Testis (tissue), 3 donors: ENCODE data around the gene VPS25. TPM values are rescaled to one million over a fixed set of nuclear protein-coding genes. Genes with fewer than 3 reads are reported as not detected.
"Not testable (repeated sequence)": the region's sequence is repeated elsewhere in the genome, so short reads cannot be mapped to it uniquely, and the experiment has no call there.

ENCODE experiments used
- DNase-seq: peaks from one replicate; pipeline ENCODE4 v3.0.0-alpha.2; 2019
- H3K27ac ChIP-seq, 2 donors: fragments of 200-600 bp; sonication (generic); one replicate each; pipeline ENCODE4 v1.5.1; 2019
- H3K27me3 ChIP-seq: fragments of 200-600 bp; sonication (generic); one replicate; pipeline ENCODE4 v1.5.1; 2019
- H3K36me3 ChIP-seq: fragments of 200-600 bp; sonication (generic); one replicate; pipeline ENCODE4 v1.5.1; 2017; ENCODE audit warnings: low read depth; ENCODE audit errors: missing control alignments
- H3K4me1 ChIP-seq: fragments of 200-600 bp; sonication (generic); one replicate; pipeline ENCODE4 v1.5.1; 2019
- H3K4me3 ChIP-seq, 2 donors: fragments of 200-600 bp; sonication (generic); one replicate each; pipeline ENCODE4 v1.5.1; 2017 to 2019
- H3K9me3 ChIP-seq: fragments of 200-600 bp; sonication (generic); one replicate; pipeline ENCODE4 v1.5.1; 2017
- POLR2A ChIP-seq: fragments of 450-650 bp; IDR thresholded peaks from one replicate; pipeline ENCODE4 v1.6.1; 2017; ENCODE audit warnings: antibody characterized with exemption, mild to moderate bottlenecking, moderate library complexity
- WGBS, 2 donors: methylation state at CpG; one replicate each; pipeline ENCODE4 v1.1.5; 2018; 5-methylcytosine and 5-hydroxymethylcytosine counted together
- intact Hi-C: fragments of 100-400 bp; cut with DNase I; formaldehyde crosslinking; loops from one replicate; pipeline ENCODE4 v1.15.1; 2023; ENCODE audit warnings: low total_unique reads
- polyA plus RNA-seq: library from polyadenylated mRNA; stranded (reverse); fragments of 350-450 nt; fragmentation: Illumina TruSeq; extraction: RNeasy Lipid Tissue Mini Kit (QIAGEN cat#74804); gene quantifications from one replicate; pipeline ENCODE4 v1.2.3, GENCODE V29; 2014; ENCODE audit warnings: low read depth, low replicate concordance; ENCODE audit not compliant: insufficient read depth
- total RNA-seq, 2 donors: library from RNA; depleted of rRNA; stranded (reverse); fragments of >200 nt; gene quantifications; one replicate each; pipeline ENCODE4 v1.2.3, GENCODE V29; 2016
- TF ChIP-seq, protein P1 (sequence below), 3 experiments: fragments of 450-650 bp in 2 of 3; fragments of 200-600 bp in 1 of 3; sonication (generic) in 1 of 3; IDR thresholded peaks; one replicate each; pipeline ENCODE4 v1.5.1; 2016 to 2019; ENCODE audit warnings: antibody characterized with exemption in 3 of 3, mild to moderate bottlenecking in 2 of 3, moderate library complexity in 1 of 3

VPS25 gene
- total and polyA plus RNA-seq, 3 donors from 2014 or later = 48.3 to 64.1 (median 51.8) TPM

DNA sequence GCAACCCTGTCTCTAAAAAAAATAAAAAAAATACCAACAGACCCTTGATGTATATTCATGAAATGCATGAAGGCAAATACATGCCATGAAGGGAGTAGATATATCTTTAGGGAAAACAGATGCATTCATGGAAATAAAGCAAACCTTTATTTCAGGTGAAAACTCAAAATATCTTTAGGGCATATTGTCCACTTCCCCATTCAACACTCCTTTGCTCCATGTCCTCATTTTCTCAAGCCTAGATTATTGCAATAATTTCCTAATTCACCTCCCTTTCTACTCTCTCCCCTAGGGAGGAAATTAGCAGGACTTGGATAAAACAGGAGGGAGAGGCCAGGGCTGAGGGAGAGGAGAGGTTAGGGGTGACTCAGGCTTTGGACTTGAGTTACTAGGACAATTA, 5.7 kb upstream of the VPS25 start:
- Histone ChIP-seq H3K9me3 (no peaks in the 10 kb centered on the region), H3K36me3 (no peaks in the 10 kb centered on the region), H3K27me3 (no peaks in the 10 kb centered on the region), H3K27ac (no peak overlapping the region), H3K4me3 (no peak overlapping the region), H3K4me1 (peaks cover 4% of the 10 kb centered on the region)
- intact Hi-C loops = no loop called here
- no peak for DNase-seq
- TF ChIP-seq, protein P1, sequence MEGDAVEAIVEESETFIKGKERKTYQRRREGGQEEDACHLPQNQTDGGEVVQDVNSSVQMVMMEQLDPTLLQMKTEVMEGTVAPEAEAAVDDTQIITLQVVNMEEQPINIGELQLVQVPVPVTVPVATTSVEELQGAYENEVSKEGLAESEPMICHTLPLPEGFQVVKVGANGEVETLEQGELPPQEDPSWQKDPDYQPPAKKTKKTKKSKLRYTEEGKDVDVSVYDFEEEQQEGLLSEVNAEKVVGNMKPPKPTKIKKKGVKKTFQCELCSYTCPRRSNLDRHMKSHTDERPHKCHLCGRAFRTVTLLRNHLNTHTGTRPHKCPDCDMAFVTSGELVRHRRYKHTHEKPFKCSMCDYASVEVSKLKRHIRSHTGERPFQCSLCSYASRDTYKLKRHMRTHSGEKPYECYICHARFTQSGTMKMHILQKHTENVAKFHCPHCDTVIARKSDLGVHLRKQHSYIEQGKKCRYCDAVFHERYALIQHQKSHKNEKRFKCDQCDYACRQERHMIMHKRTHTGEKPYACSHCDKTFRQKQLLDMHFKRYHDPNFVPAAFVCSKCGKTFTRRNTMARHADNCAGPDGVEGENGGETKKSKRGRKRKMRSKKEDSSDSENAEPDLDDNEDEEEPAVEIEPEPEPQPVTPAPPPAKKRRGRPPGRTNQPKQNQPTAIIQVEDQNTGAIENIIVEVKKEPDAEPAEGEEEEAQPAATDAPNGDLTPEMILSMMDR (IDR thresholded peaks at IDR 0.05) = no peak
- TF ChIP-seq POLR2A = no peak

GRCh38 chr17:42768006-42768405, 5.2 kb upstream of the VPS25 start:
- H3K27ac ChIP-seq, intact Hi-C loops, H3K27me3 ChIP-seq, H3K9me3 ChIP-seq, DNase-seq, H3K4me1 ChIP-seq, H3K4me3 ChIP-seq, H3K36me3 ChIP-seq: not testable (repeated sequence)
- 52 to 63% methylated on average over 9 of the region's 9 CpGs for WGBS, 2 donors

DNA sequence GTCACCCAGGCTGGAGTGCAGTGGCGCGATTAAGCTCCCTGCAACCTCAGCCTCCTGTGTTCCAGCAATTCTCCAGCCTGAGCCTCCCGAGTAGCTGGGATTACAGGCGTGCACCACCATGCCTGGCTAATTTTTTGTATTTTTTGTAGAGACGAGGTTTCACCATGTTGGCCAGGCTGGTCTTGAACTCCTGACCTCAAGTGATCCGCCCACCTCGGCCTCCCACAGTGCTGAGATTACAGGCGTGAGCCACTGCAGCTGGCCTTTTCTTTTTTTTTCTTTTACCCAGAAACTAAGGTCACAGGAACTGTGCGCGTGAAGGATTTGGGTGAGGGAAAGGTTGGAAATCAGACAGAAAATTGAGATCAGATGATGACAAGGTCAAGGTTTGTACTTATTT, 3.3 kb upstream of the VPS25 start:
- H3K4me1 ChIP-seq, intact Hi-C loops, H3K4me3 ChIP-seq, H3K36me3 ChIP-seq, DNase-seq, H3K27me3 ChIP-seq, H3K9me3 ChIP-seq, H3K27ac ChIP-seq: not testable (repeated sequence)
- 56 to 70% methylated on average over 10 of the region's 10 CpGs for WGBS, 2 donors

DNA sequence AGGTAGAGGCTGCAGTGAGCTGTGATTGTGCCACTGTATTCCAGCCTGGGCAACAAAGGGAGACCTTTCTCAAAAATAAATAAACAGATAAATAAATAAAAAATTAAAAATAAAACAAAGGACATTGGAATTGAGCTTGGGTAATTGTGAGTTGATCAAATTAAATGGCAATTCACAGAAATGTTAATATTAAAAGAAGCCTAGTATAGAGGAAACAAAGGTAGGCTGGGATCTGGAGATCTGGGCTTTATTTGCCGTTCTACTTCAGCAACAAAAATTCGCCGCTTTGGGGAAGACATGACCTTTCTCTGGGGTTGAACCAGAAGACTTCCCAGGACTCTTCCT, 332 bp upstream of the VPS25 start:
- intact Hi-C loops = no loop called here
- no peaks in the 10 kb centered on the region for H3K9me3 ChIP-seq
- H3K27me3 ChIP-seq = no peaks in the 10 kb centered on the region
- no peaks in the 10 kb centered on the region for H3K36me3 ChIP-seq
- no peak for DNase-seq
- H3K4me3 ChIP-seq = peak overlapping the region; percentile 76 to 81
- TF ChIP-seq, protein P1 (IDR thresholded peaks at IDR 0.05) = no peak
- peak overlapping the region in 1 of 2 donors; percentile 79 for H3K27ac ChIP-seq
- peaks cover 5% of the 10 kb centered on the region for H3K4me1 ChIP-seq
- 0 to 3% methylated on average over 3 of the region's 3 CpGs for WGBS, 2 donors

DNA sequence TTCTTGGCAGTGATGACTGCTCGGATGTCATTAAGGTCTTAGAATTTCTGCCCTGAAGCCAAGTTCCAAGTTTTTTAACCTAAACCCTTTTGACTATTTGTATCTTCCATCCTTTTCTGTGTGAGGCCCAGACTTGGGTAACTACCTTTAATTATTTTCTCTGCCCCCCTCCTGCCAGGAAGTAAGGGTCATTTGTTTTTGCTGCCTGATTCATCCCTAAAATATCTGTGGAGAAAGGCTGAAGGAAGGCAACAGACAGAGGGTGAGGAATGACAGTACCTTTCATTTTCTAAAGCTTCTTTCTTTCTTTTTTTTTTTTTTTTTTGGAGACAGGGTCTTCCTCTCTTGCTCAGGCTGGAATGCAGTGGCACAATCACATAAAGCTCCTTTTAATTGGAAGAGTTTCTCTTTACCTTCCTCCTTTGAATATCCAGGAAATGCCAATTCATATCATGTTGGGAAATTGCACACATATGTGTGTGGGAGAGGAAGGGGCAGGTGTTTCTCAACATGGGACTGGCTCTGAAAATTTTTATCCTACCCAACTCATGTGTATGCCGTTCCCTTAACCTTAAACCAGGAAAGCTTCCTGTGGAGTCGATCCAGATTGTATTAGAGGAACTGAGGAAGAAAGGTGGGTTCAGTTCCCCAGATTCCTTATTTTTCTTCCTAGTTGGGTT, 957 bp downstream of the VPS25 start:
- Histone ChIP-seq H3K4me3 (peak overlapping the region; percentile 76 to 81), H3K9me3 (no peaks in the 10 kb centered on the region), H3K4me1 (peaks cover 5% of the 10 kb centered on the region), H3K27ac (peak overlapping the region in 1 of 2 donors; percentile 79), H3K27me3 (no peaks in the 10 kb centered on the region), H3K36me3 (no peaks in the 10 kb centered on the region)
- no peak for DNase-seq
- TF ChIP-seq POLR2A = no peak
- TF ChIP-seq, protein P1 (IDR thresholded peaks at IDR 0.05) = no peak
- 72 to 76% methylated on average over 3 of the region's 3 CpGs for WGBS, 2 donors
- intact Hi-C loops = no loop called here

- H3K27me3 ChIP-seq = no peaks in the 10 kb centered on the region
- no peak for TF ChIP-seq POLR2A
- TF ChIP-seq, protein P1 (IDR thresholded peaks at IDR 0.05) = no peak
- H3K9me3 ChIP-seq = no peaks in the 10 kb centered on the region
- H3K4me3 ChIP-seq = no peak overlapping the region
- DNase-seq = no peak
- 60 to 65% methylated on average over 3 of the region's 3 CpGs for WGBS, 2 donors
- peaks cover 5% of the 10 kb centered on the region for H3K4me1 ChIP-seq
- no peaks in the 10 kb centered on the region for H3K36me3 ChIP-seq
- H3K27ac ChIP-seq = no peak overlapping the region
- intact Hi-C loops = no loop called here
These were observed 2.4 kb downstream of the VPS25 start for GRCh38 chr17:42775534-42776098.
